Glomerular visceral epithelial cell (primary cell): ENCODE data around the gene MMP20.

ENCODE experiments used
- DNase-seq: peaks from one replicate; pipeline ENCODE4 v3.0.0-alpha.2; 2016; ENCODE audit errors: extremely low spot score

The MMP20 gene

DNA sequence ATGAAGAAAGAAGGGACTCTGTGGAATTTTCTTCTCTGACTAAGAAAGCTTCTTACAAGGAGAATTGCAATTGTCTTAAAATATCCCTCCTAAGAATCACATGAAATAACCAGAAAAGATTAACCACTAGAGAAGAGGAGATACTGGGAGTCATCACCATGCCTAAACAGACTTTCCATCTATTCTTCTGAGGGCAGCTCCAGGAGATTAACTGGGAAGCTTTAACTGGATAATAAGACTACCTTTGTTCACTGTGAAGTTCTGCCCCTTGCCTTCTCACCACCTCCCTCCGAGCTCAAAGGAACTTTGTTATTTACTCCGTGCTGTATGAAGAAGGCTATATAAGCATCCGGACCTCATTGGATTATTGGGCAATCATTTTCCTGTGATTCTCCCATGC is 70.0 kb downstream of the MMP20 start:
- no peak for DNase-seq

DNA sequence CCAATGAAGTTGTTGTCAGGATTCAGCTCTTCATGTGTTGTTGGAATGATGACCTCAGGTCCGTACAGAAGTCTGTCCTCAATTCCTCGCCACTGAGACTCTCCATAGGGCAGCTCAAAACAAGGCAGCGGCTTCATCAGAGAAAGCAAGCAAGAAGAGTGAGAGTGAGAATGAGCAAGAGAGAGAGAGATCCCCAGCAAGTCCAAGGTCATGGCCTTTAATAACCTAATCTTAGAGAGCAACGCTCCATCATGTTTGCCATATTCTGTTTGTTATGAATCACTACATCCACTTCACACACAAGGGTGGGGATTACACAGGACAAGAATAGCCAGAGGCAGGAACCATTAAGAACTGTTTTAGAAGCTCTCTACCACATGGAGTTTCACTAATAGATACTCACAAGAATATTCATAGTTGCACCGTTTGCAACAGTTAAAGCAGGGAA is 71.3 kb downstream of the MMP20 start:
- no peak for DNase-seq

DNA sequence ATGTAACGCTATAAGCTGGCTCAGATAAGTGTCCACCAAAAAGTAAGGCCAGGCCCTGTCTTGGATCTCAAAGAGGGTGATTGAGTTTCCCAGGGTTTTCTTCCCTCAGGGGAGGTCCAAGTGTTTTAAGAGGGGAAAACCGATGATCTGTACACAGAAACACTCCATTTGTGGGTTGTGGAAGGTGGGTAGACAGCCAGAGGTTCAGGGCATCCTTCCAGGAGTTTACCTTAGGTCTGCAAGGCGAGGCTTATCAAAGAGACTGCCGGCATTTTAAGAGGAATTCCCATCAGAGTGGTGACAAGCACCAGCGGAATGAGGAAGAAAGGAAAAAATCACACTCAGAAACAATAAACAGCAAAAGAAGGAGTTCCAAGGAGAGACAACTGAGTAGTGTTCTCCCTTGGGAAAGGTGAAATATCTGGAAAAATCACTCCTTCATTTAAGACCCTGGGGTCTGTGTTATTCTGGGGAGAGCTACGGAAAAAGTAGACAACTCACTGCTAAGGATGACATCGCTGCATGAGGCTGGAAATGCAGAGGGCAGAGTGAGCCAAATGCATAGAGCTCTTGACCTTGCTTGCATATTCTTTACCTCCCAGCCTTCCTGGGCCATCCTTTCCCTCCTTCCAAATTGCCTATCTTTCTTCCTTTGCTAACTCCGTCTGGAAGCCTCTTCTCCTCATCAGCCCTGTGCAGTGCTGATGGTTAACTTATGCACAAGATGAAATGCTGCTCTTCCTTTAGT is 72.5 kb downstream of the MMP20 start:
- peak; percentile 97 for DNase-seq

DNA sequence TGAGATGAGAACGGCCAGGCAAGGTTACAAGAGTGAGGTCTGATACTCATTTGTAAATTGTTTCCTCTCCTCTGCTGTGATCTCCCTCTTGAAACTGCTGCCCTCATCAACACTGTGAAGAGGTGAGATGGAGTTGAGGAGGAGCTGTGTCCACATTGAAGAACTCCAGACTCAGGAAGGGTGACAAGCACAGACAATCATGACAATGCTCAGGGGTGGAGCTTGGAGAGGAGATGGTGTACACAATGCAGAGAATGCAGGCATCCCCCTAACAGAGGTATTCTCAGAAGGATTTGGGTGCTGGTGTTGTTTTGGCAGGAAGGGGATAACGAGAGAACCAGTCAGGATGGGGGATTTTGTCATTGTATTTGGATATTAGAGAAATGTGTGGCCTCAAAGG is 73.1 kb downstream of the MMP20 start:
- no peak for DNase-seq

DNA sequence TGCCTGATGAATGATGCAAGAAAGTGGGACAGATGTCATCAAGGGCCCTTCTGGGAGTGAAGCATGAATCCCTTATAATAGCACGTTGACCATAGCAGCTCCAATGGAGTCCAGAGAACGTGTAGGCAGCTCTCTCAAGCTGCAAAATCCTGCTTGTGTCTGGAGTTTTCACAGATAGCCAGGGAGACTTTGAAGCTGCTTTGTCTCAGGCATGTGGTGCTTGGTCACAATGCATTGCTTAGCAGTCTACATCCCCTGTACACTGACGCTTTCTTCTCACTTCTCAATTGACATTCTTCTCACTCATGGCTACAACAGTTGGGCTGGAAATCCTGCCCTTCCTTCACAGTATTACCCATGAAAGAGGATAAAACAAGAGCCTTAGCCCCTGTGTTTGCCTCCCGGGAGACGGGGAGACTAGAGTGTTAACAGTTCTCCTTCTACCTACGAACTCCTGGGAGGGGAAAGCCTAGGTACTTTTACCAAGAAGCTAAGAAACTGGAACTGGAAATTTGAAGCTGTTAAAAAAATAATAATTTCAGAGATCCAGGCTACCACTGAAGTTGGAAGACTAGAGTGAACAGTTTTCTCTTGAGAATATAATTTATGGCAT is 73.9 kb downstream of the MMP20 start:
- DNase-seq = no peak

DNA sequence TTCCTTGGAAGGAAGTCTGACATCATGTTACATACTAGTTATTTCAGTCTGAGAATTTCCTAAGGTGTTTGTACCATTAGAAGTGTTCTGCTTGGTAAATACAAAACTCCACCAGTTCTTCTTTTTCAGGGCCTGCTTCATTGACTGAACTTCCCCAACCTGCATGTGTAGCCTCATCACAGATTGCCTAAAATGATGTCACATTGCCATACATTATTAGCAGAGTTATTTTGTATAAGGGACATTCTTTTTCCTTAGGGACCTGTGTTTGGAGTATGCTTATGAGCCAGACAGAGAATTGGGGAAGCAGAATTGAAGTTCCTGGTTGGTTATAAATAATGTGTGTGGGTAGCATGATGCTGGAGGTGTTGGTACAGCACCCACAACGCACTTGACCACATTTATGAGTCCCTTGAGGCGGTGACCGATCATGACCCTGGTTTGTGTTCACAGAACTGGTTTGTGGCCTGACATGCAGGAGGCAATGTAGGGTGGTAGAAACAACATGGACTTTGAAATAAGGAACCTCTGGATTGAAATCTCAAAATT is 78.1 kb downstream of the MMP20 start:
- peak; percentile 70 for DNase-seq

DNA sequence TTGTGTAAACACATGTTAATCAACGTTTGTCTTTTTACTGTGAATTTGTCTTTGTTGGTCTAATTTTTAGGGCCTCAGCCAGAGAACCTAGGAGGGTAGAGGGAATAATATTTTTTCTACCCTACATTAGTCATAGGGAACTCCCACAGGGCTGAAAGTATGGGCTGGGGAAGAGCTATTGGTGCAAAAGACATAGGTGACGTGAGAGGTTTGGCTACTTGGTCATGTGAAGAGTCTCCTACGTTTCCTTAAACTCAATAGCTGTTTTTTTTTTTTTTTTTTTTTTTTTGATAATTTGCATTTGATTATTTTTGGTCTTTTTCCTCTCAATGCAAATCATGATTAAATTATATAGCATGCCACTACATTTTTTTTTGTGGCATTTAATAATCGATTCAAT is 78.7 kb downstream of the MMP20 start:
- DNase-seq = peak; percentile 22

DNA sequence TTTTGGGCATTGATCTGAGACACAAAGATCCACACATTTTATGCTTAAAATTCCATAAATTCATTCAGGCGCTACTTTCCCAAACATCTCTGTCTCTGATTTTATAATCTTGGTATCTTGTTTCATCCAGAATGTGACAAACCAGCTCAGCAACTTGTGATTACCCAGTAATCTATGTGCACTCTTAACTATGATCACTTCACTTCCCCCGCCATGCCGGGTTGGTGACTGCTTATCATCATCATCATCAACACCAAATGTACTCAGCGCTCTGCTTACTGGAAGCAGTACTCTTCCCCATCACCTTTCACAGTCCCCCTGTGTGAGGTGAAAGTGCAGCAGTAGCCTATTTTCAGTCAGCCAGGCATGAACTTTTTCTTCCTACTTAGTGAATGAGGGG is 79.4 kb downstream of the MMP20 start:
- no peak for DNase-seq

DNA sequence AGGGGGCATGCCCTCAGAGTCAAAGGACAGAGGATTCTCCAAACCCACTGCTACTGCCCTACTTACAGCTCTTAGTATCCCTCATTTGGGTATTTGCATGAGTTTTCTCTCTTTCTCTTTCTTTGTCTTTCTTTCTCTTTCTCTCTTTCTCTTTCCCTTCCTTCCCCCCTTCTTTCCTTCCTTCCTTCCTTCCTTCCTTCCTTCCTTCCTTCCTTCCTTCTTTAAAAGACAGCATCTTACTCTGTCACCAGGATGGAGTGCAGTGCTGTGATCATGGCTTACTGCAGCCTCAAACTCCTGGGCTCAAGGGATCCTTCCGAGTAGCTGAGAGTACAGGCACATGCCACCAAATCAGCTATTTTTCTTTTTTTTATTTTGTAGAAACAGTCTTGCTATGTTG is 80.5 kb downstream of the MMP20 start:
- no peak for DNase-seq

DNA sequence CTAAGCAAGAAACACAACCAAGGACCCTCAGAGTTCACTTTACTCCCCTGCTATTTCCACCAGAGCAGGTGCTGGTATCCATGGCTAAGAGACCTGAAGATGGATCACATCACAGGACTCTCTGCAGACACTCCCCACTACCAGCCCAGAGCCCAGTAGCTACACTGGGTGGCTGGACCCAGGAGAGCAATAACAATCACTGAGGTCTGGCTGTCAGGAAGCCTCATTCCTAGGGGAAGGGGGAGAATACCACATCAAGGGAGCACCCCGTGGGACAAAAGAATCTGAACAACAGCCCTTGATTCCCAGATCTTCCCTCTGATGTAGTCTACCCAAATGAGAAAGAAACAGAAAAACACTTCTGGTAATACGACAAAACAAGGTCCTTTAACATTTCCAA is 85.6 kb downstream of the MMP20 start:
- DNase-seq = no peak

DNA sequence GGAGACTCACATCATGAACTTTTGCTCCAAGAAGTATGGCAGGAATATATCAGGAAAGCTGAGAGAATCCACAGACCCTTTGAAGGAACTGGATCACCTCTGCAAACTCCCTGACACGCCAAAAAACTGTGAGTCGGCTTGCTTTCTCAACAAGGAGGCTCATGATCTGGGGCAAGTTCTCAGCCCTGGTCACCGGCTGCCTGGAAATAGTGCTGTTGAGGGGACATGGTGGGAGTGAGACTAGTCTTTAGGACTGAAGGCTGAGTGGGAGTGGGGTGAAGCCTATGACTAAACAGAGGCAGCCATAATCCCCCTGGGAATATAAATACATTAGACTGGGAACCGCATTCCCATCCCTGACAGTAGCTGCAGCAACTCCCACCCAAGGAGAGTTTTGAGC is 86.2 kb downstream of the MMP20 start:
- no peak for DNase-seq

DNA sequence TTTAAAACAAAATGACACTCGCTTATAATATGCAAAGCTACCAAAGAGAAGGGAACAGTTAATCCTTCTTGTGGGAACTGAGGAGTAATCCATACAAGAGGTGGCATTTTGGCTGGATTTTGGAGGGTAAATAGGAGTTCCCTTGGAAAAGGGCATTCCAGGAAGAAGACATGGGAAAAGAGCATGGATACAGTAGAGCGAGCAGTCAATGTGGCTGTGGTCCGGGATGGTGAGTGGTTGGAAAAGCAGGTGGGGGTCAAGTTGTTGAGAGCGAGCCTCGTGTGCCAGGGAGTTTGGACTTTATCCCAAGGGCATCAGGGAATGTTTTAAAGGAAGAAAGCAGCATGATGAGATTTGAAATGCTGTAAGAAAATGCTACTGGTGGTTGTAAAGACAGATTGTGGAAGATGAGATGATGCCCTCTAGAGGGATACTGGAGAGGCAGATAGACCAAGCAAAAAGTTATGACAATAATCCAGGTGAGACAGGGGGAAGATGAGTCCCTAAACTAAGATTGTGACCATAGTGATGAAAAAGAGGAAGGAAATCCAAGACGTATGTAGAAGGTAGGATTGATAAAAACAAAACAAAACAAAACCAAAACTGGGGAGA is 90.8 kb downstream of the MMP20 start:
- no peak for DNase-seq

DNA sequence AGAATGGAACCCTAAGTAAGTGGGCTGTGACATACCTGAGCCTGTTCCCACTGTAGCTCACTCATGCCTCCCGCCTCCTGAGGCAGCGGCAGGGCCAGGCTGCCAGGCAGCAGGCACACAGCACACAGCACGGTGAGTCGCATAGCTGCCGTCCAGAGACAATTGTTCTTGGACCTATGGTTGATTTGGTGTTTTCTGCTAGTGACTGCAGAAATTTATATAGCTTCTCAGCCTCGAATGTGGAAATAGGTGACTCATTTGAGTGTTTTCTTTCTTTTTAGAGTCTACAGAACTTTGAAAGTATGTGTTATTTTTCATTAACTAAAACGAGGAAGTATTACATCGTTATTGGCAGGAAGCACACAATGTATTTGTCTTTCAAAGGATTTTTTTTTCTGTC is 94.6 kb downstream of the MMP20 start, which contains the start of gene MMP7:
Gene MMP7 (minus strand): TSS at position 190 of the 400 bp plus-strand sequence. CDS start 47 bp downstream, at position 143.
- peak; percentile 56 for DNase-seq

DNA sequence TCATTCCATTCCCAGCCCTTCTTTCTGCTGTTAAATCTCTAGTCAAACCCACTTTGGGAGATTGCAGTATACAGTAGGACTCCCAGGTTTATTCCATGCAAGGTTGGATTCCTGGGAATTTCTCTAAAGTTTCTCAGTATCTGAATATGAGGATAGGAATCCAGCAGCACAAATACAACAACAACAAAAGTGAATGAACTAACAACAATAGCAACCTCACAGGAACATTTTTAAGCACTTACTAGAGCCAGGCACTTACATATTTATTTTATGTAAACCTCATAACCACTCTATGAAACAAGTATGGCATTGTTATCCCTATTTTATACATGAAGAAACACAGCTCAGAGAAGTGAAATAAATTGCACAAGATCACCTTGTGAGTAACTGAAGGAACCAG is 96.5 kb downstream of the MMP20 start:
- no peak for DNase-seq

DNA sequence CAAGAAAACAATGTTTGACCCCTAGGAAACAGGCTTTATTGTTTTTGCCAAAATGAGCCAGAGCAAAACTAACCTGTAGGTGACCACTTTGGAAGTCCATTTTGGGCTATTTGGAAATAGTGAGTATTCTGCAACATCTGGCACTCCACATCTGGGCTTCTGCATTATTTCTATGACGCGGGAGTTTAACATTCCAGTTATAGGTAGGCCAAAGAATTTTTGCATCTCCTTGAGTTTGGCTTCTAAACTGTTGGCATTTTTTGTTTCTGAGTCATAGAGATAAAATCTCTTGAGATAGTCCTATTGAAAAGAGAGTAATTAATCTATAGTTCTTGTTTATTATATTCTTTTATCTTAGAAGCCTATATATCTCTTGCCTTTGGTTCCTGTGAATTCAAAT is 97.4 kb downstream of the MMP20 start:
- no peak for DNase-seq

DNA sequence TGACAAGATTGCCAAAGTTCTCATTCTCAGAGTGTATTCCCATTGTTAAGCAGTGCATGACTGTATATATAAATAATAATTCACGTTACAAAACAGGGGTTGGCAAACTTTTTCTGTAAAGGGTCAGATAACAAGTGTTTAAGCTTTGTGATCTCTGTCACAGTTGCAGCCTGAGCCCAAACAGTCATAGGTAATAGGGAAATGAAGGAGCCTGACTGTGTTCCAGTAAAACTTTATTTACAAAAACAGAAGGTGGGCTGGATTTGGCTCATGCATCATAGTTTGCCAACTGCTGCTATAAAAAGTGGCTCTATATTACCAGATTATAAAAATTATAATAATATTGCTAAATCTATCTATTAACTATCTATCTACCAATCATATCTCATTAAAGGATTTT is 98.1 kb downstream of the MMP20 start:
- no peak for DNase-seq
